HepG2 (cell line): ENCODE data around the gene SLC12A5. TPM values are rescaled to one million over a fixed set of nuclear protein-coding genes. Genes with fewer than 3 reads are reported as not detected.

Source experiments
- CSRNP1 ChIP-seq: sonication (generic); formaldehyde crosslinking; IDR thresholded peaks from 2 replicates; pipeline ENCODE4 v1.8.1; 2023; ENCODE audit warnings: mild to moderate bottlenecking, missing genetic modification reagents
- EZH2 ChIP-seq: conservative IDR thresholded peaks from 2 replicates; pipeline ENCODE4 v1.6.1; 2012; ENCODE audit warnings: mild to moderate bottlenecking, low read depth, low read length, moderate library complexity
- KDM2A ChIP-seq: sonication (generic); formaldehyde crosslinking; IDR thresholded peaks from 2 replicates; pipeline ENCODE4 v1.4.0; 2020; ENCODE audit warnings: low read depth, missing genetic modification reagents, borderline replicate concordance
- KLF15 ChIP-seq: sonication (generic); formaldehyde crosslinking; IDR thresholded peaks from 2 replicates; pipeline ENCODE4 v1.8.1; 2023; ENCODE audit warnings: borderline replicate concordance, mild to moderate bottlenecking, inconsistent platforms, missing genetic modification reagents, mixed read lengths
- MAF1 ChIP-seq: sonication (generic); formaldehyde crosslinking; IDR thresholded peaks from 2 replicates; pipeline ENCODE4 v1.5.0; 2020; ENCODE audit warnings: missing genetic modification reagents, borderline replicate concordance
- MYNN ChIP-seq: sonication (generic); formaldehyde crosslinking; IDR thresholded peaks from 2 replicates; pipeline ENCODE4 v1.4.0; 2020; ENCODE audit warnings: mild to moderate bottlenecking, low read depth, missing genetic modification reagents
- NR2F1 ChIP-seq, 2 experiments: fragments of 450-650 bp in 1 of 2; formaldehyde crosslinking in 1 of 2; IDR thresholded peaks; 2 replicates each; pipeline versions ENCODE4 v1.5.0 to v1.6.1; 2016 to 2020; ENCODE audit warnings: mild to moderate bottlenecking in 1 of 2, missing compliant biosample characterization in 1 of 2, missing genetic modification reagents in 1 of 2, moderate library complexity in 1 of 2
- SYNCRIP ChIP-seq: fragments of 200-400 bp; formaldehyde crosslinking; IDR thresholded peaks from 2 replicates; pipeline ENCODE4 v1.6.1; 2018; ENCODE audit warnings: mild to moderate bottlenecking, low read depth, low read length; ENCODE audit not compliant: insufficient read depth
- ZBTB10 ChIP-seq: sonication (generic); formaldehyde crosslinking; IDR thresholded peaks from 2 replicates; pipeline ENCODE4 v1.4.0; 2020; ENCODE audit warnings: missing genetic modification reagents, borderline replicate concordance
- ZBTB3 ChIP-seq: sonication (generic); formaldehyde crosslinking; IDR thresholded peaks from 2 replicates; pipeline ENCODE4 v1.4.0; 2020; ENCODE audit warnings: low read depth, mild to moderate bottlenecking, moderate library complexity, missing genetic modification reagents, borderline replicate concordance
- ZNF121 ChIP-seq: sonication (generic); formaldehyde crosslinking; IDR thresholded peaks from 2 replicates; pipeline ENCODE4 v1.5.0; 2020; ENCODE audit warnings: mild to moderate bottlenecking, missing genetic modification reagents
- ZNF30 ChIP-seq: sonication (generic); formaldehyde crosslinking; IDR thresholded peaks from 2 replicates; pipeline ENCODE4 v1.5.0; 2020; ENCODE audit warnings: mild to moderate bottlenecking, missing genetic modification reagents
- ZNF512B ChIP-seq: sonication (generic); formaldehyde crosslinking; IDR thresholded peaks from 2 replicates; pipeline ENCODE4 v1.5.1; 2020; ENCODE audit warnings: missing genetic modification reagents, mild to moderate bottlenecking, borderline replicate concordance
- ZNF552 ChIP-seq: sonication (generic); formaldehyde crosslinking; IDR thresholded peaks from 2 replicates; pipeline ENCODE4 v1.9.0; 2022; ENCODE audit warnings: missing genetic modification reagents, mild to moderate bottlenecking, borderline replicate concordance
- ZNF580 ChIP-seq: IDR thresholded peaks from 2 replicates; pipeline ENCODE4 v1.6.1; 2016; ENCODE audit warnings: low read depth, borderline replicate concordance
- ZNF713 ChIP-seq: sonication (generic); formaldehyde crosslinking; IDR thresholded peaks from 2 replicates; pipeline ENCODE4 v1.4.0; 2020; ENCODE audit warnings: mild to moderate bottlenecking, missing genetic modification reagents
- ZNF768 ChIP-seq: sonication (generic); formaldehyde crosslinking; IDR thresholded peaks from 2 replicates; pipeline ENCODE4 v1.4.0; 2020; ENCODE audit warnings: missing genetic modification reagents
- ZNF775 ChIP-seq: sonication (generic); formaldehyde crosslinking; IDR thresholded peaks from 2 replicates; pipeline ENCODE4 v1.4.0; 2020; ENCODE audit warnings: missing genetic modification reagents, mild to moderate bottlenecking, moderate library complexity, borderline replicate concordance
- polyA plus RNA-seq, 8 experiments: library from polyadenylated mRNA; depleted of rRNA in 3 of 8; stranded (reverse) in 7 of 8; unstranded in 1 of 8; fragments of >200 nt; fragmentation: Illumina TruSeq in 4 of 8; extraction: Trizol in 4 of 8; gene quantifications; 2 replicates each; pipeline versions ENCODE4 v1.2.1 to v1.2.3, GENCODE V29; 2011 to 2016; ENCODE audit warnings: low read depth in 4 of 8, missing spikeins in 1 of 8, mixed read lengths in 1 of 8; ENCODE audit not compliant: insufficient read depth in 1 of 8
- total RNA-seq, 5 experiments: library from RNA; depleted of rRNA; stranded (reverse); fragments of >200 nt; fragmentation: Illumina TruSeq; extraction: Trizol; gene quantifications; 2 replicates each; pipeline ENCODE4 v1.2.3, GENCODE V29; 2016; ENCODE audit warnings: low read depth in 1 of 5

Gene SLC12A5
- total and polyA plus RNA-seq, 2 of the 13 experiments (the other 11 are each of a cell fraction or from before 2014, with no cell fraction given) = 4.3 to 5.4 TPM

- TF ChIP-seq CSRNP1 (peak; percentile 81; the same call in 1 of the 2 replicates), KDM2A (peak; percentile 78; the same call in 1 of the 2 replicates), ZNF512B (CRISPR knock-in tag) (0 out of 2 replicates have a peak, but pooled peaks have one; percentile 80), NR2F1 (CRISPR knock-in tag; IDR thresholded peaks at IDR 0.05) (no peak), ZNF121 (CRISPR knock-in tag) (peak; percentile 66), KLF15 (CRISPR knock-in tag) (no peak), EZH2 (no peak), ZNF580 (CRISPR knock-in tag) (peak; percentile 82; the same call in 1 of the 2 replicates), ZNF30 (no peak), ZNF713 (0 out of 2 replicates have a peak, but pooled peaks have one; percentile 37), SYNCRIP (no peak), ZBTB3 (CRISPR knock-in tag) (peak; percentile 34; the same call in 1 of the 2 replicates), ZNF775 (CRISPR knock-in tag) (peak; percentile 69; the same call in 1 of the 2 replicates), MAF1 (CRISPR knock-in tag) (no peak), ZBTB10 (no peak), ZNF768 (CRISPR knock-in tag) (peak; percentile 70), ZNF552 (CRISPR knock-in tag) (0 out of 2 replicates have a peak, but pooled peaks have one; percentile 34), MYNN (CRISPR knock-in tag) (no peak)
These were observed 15.0 kb upstream of the SLC12A5 start (continued) for GRCh38 chr20:46013829-46014516.
